Astrocyte of the cerebellum (primary cell): Measurements from ENCODE around the gene DOCK2.
A peak's percentile ranks its signal among the peaks of the same experiment; 100 is the strongest.

Source experiments
- DNase-seq: peaks from one replicate; pipeline ENCODE4 v3.0.0-alpha.2; 2011; ENCODE audit warnings: low read depth
- H3K4me3 ChIP-seq: 2 replicates; pipeline ENCODE4 v1.5.1; 2011; ENCODE audit warnings: mild to moderate bottlenecking, low read depth, low read length, moderate library complexity
- in situ Hi-C: cut with HindIII; loops from 2 replicates; pipeline ENCODE4 v1.10.0; 2017; ENCODE audit warnings: low sequenced_read_pairs
- TF ChIP-seq, protein P1 (sequence below): IDR thresholded peaks from 2 replicates; pipeline ENCODE4 v1.5.1; 2012; ENCODE audit warnings: low read length, low read depth, moderate library complexity, mild to moderate bottlenecking; ENCODE audit errors: missing control alignments

The DOCK2 gene

DNA sequence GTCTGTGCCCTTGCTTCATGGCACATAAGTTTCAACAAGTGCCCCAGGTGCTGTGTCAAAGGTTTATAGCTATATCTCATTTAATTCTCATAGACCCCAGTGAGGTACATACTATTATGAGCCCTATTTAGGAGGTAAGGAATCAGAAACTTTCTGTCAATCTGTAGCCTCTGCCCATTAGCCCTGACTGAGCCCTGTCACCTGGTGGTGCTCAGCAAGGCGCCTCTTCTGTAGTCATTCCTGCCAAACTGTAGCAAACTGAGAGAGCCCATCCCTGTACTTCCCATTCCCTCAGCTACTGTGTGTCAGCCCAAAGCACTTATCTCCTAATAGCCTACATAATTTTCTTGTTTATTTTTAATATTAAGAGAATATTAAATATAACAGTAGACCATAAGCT lies 422.1 kb downstream of the DOCK2 start:
- no peak overlapping the region for H3K4me3 ChIP-seq
- DNase-seq, result no peak
- TF ChIP-seq, protein P1, sequence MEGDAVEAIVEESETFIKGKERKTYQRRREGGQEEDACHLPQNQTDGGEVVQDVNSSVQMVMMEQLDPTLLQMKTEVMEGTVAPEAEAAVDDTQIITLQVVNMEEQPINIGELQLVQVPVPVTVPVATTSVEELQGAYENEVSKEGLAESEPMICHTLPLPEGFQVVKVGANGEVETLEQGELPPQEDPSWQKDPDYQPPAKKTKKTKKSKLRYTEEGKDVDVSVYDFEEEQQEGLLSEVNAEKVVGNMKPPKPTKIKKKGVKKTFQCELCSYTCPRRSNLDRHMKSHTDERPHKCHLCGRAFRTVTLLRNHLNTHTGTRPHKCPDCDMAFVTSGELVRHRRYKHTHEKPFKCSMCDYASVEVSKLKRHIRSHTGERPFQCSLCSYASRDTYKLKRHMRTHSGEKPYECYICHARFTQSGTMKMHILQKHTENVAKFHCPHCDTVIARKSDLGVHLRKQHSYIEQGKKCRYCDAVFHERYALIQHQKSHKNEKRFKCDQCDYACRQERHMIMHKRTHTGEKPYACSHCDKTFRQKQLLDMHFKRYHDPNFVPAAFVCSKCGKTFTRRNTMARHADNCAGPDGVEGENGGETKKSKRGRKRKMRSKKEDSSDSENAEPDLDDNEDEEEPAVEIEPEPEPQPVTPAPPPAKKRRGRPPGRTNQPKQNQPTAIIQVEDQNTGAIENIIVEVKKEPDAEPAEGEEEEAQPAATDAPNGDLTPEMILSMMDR, result no peak
- in situ Hi-C loops, result no loop called here

DNA sequence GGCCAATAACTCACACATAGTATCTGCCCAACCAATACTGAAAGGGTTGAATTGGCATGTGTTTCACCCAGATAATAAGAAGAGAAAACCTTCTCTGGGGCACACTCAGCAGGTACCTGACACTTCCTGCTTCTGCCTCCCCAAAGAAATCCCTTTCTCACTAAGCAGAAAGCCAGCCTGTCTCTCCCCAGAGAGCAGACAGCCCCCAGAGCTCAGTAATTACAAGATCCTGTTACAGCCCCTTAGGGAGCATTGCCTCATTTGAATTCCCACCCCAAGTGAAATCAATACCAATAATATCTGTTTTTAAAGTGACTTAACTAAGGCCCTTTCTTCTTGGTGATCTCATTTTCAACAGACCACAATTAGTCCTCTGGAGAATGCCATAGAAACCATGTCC lies 430.1 kb downstream of the DOCK2 start:
- in situ Hi-C loops, result no loop called here
- no peak for DNase-seq
- TF ChIP-seq, protein P1, result no peak
- H3K4me3 ChIP-seq, result no peak overlapping the region

DNA sequence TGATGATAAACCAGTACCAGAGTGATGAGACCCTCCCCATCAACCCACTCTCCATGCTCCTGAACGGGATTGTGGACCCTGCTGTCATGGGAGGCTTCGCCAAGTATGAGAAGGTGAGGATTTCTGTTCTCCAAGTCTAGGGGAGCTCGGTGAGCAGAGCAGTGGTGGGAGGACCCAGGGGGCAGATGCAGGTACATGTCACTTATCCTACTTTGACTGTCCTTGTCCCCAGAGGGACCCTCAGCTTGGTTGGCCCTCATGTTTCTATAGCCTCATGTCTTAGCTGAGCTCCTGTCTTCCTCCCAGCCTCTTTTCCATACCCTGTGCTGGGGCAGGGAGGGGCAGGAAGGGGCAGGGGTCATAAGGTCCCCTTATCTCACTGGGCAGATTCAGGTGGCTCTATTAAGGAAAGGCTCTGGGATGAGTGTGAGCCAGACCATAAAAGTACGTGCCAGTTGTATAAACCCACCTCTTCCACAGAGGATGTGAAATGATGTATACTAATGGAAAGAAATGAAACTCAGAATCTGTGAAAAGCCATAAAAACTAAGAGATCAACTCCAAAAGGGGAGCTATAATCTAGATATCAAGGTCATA lies 430.6 kb downstream of the DOCK2 start:
- no peak overlapping the region for H3K4me3 ChIP-seq
- TF ChIP-seq, protein P1, result no peak
- in situ Hi-C loops, result no loop called here
- DNase-seq, result no peak

DNA sequence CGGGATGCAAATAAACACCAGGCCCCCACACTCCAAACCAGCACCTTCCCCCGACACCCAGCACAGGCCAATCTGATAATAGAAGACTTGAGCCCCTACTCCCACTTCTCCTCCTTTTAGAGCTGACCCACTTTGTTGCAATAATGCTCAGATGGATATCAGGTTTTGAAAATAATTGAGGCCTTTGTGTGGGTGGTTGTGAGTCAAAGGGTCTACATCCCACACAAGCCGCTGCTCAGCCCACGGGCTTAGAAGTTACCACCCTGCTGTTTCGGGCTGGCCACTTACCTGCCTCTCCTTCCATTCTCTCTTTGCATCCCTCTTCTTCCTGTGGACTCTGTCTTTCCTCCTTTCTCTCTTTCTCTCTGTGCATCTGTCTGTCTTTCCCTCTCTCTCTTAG lies 432.4 kb downstream of the DOCK2 start:
- TF ChIP-seq, protein P1, result no peak
- no peak overlapping the region for H3K4me3 ChIP-seq
- in situ Hi-C loops, result no loop called here
- no peak for DNase-seq

DNA sequence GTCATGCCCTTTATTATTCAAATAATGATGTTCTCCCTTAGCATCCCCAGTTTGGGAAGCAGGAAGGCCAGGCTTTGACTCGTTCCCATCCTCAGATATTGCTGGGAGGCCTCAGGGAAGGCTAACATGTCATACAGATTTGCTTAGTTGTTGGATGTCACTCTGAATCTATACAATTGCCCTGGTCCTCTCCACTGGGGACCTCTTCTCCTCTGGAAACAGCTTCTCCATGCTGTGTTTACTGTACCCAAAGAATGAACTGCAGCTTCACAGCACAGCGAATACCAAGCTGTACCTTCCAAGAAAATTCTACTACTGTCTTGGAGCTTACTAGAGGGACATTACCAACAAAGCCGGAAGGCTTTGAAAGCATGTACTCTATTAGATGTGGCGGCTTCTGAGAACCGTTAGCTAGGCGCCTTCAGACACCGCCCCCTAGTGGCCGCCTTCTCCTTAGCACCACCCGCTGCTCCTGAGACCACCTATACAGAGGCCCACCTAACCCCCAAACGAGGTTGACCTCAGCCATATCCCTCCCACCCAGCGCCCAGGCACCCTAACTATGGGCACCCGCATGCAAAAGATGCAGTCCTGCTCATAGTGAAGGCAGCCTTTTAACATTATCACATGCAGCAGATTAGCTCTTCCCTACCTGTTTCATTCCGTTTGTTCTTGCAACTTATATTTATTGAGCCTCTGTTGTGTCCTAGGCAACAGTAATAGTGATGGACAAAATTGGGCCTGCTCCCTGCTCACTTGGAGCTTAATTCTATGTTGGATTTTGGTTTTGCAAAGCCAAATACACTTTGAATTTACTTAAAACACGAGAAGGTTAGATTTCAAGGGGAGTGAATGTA lies 433.7 kb downstream of the DOCK2 start:
- H3K4me3 ChIP-seq, result no peak overlapping the region
- TF ChIP-seq, protein P1, result peak; percentile 61
- in situ Hi-C loops, result loop anchor here (10.0 kb wide), 1 partner anchor 56 kb away; no protein-coding TSS in a partner anchor
- DNase-seq, result peak; percentile 1

DNA sequence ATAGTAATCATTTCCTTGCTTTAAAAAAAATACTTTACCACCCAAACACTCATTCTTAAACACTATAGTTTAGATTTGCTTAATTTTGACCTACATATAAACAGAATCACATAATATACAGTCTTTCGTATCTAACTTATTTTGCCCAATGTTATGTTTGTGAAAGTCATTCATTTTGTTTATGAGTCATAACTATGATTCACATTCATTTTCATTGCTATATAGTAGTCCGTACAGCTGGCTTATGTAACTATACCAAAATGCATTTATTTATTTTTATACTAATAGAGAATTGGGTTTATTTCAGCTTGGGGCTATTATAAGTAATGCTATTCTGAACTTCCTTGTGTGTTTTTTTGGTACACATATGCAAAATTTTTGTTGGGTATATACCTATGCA lies 434.7 kb downstream of the DOCK2 start:
- no peak overlapping the region for H3K4me3 ChIP-seq
- DNase-seq, result no peak
- in situ Hi-C loops, result loop anchor here (10.0 kb wide), 1 partner anchor 57 kb away; no protein-coding TSS in a partner anchor
- TF ChIP-seq, protein P1, result no peak
